HG02759 (cell line): Measurements from ENCODE around the gene FST.
A peak's percentile ranks its signal among the peaks of the same experiment; 100 is the strongest.

Experiments used
- ATAC-seq: cut with Tn5 transposase; IDR thresholded peaks from one replicate; pipeline ENCODE4 v1.9.1; 2021; ENCODE audit warnings: mild to moderate bottlenecking, moderate library complexity; ENCODE audit not compliant: unreplicated experiment

FST gene

GRCh38 chr5:53472720-53473510, 7.5 kb upstream of the FST start:
- ATAC-seq, result no peak

GRCh38 chr5:53473633-53474032, 6.8 kb upstream of the FST start:
- no peak for ATAC-seq

GRCh38 chr5:53475320-53475719, 5.1 kb upstream of the FST start:
- ATAC-seq, result no peak

GRCh38 chr5:53476019-53476418, 4.4 kb upstream of the FST start:
- no peak for ATAC-seq

GRCh38 chr5:53476531-53477480, 3.6 kb upstream of the FST start:
- ATAC-seq, result no peak

GRCh38 chr5:53478411-53479044, 1.9 kb upstream of the FST start:
- no peak for ATAC-seq

GRCh38 chr5:53479045-53479589, 1.3 kb upstream of the FST start:
- no peak for ATAC-seq

GRCh38 chr5:53479590-53480415, 626 bp upstream of the FST start:
- no peak for ATAC-seq

GRCh38 chr5:53481159-53481886, 894 bp downstream of the FST start:
- ATAC-seq, result no peak

- ATAC-seq, result peak; percentile 64
These were observed 1.7 kb downstream of the FST start for GRCh38 chr5:53481887-53482716.

GRCh38 chr5:53482717-53483638, 2.5 kb downstream of the FST start:
- no peak for ATAC-seq

GRCh38 chr5:53487436-53487835, 7.0 kb downstream of the FST start:
- no peak for ATAC-seq

GRCh38 chr5:53488195-53488722, 7.8 kb downstream of the FST start:
- ATAC-seq, result no peak

GRCh38 chr5:53490747-53491146, 10.3 kb downstream of the FST start:
- no peak for ATAC-seq

- no peak for ATAC-seq
These were observed 20.6 kb downstream of the FST start for GRCh38 chr5:53501054-53501453.

GRCh38 chr5:53503562-53504218, 23.3 kb downstream of the FST start:
- no peak for ATAC-seq

GRCh38 chr5:53507013-53507412, 26.6 kb downstream of the FST start:
- no peak for ATAC-seq
